Testis (tissue), 3 donors: ENCODE measurements around the gene AIG1. TPM values are rescaled to one million over a fixed set of nuclear protein-coding genes. Genes with fewer than 3 reads are reported as not detected.

ENCODE experiments used
- DNase-seq: peaks from one replicate; pipeline ENCODE4 v3.0.0-alpha.2; 2019
- H3K27ac ChIP-seq, 2 donors: fragments of 200-600 bp; sonication (generic); one replicate each; pipeline ENCODE4 v1.5.1; 2019
- H3K27me3 ChIP-seq: fragments of 200-600 bp; sonication (generic); one replicate; pipeline ENCODE4 v1.5.1; 2019
- H3K36me3 ChIP-seq: fragments of 200-600 bp; sonication (generic); one replicate; pipeline ENCODE4 v1.5.1; 2017; ENCODE audit warnings: low read depth; ENCODE audit errors: missing control alignments
- H3K4me1 ChIP-seq: fragments of 200-600 bp; sonication (generic); one replicate; pipeline ENCODE4 v1.5.1; 2019
- H3K4me3 ChIP-seq, 2 donors: fragments of 200-600 bp; sonication (generic); one replicate each; pipeline ENCODE4 v1.5.1; 2017 to 2019
- H3K9me3 ChIP-seq: fragments of 200-600 bp; sonication (generic); one replicate; pipeline ENCODE4 v1.5.1; 2017
- POLR2A ChIP-seq: fragments of 450-650 bp; IDR thresholded peaks from one replicate; pipeline ENCODE4 v1.6.1; 2017; ENCODE audit warnings: antibody characterized with exemption, mild to moderate bottlenecking, moderate library complexity
- WGBS, 2 donors: methylation state at CpG; one replicate each; pipeline ENCODE4 v1.1.5; 2018; 5-methylcytosine and 5-hydroxymethylcytosine counted together
- intact Hi-C: fragments of 100-400 bp; cut with DNase I; formaldehyde crosslinking; loops from one replicate; pipeline ENCODE4 v1.15.1; 2023; ENCODE audit warnings: low total_unique reads
- polyA plus RNA-seq: library from polyadenylated mRNA; stranded (reverse); fragments of 350-450 nt; fragmentation: Illumina TruSeq; extraction: RNeasy Lipid Tissue Mini Kit (QIAGEN cat#74804); gene quantifications from one replicate; pipeline ENCODE4 v1.2.3, GENCODE V29; 2014; ENCODE audit warnings: low read depth, low replicate concordance; ENCODE audit not compliant: insufficient read depth
- total RNA-seq, 2 donors: library from RNA; depleted of rRNA; stranded (reverse); fragments of >200 nt; gene quantifications; one replicate each; pipeline ENCODE4 v1.2.3, GENCODE V29; 2016
- TF ChIP-seq, protein P1 (sequence below), 3 experiments: fragments of 450-650 bp in 2 of 3; fragments of 200-600 bp in 1 of 3; sonication (generic) in 1 of 3; IDR thresholded peaks; one replicate each; pipeline ENCODE4 v1.5.1; 2016 to 2019; ENCODE audit warnings: antibody characterized with exemption in 3 of 3, mild to moderate bottlenecking in 2 of 3, moderate library complexity in 1 of 3

The AIG1 gene
- total and polyA plus RNA-seq, 3 donors from 2014 or later, result 39.6 to 57.9 (median 50.7) TPM

DNA sequence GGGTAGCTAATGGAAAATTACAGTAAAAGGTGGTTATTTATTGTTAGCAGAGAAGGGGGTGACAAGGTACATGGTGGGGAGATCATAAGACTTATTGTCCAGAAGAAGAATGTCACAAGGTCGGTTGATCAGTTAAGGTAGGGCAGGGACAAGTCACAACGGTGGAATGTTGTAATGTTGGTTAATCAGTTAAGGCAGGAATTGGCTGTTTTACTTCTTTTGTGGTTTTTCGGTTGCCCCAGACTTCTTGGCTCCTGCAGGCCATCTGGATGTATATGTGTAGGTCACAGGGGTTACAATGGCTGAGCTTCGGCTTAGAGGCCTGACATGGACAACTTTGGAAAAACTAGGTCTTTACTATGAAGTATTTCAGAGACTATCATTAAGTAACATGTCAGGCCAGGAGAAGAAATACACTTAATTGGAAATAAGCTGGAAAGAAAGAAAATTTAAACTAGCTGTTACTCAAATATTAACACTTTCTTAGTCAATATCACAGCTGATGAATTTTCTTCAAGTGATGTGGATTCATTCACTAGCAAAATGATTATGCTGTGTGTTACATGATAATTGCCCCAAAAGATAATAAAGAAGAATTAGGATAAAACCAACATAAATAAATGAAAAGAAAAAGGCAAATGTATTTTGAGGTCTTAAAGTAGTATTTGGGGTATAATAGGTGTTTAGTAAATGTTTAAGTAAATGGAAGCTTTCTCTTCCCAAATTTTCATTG, 4.4 kb downstream of the AIG1 start:
- no peak overlapping the region for H3K4me3 ChIP-seq
- H3K27me3 ChIP-seq, result no peaks in the 10 kb centered on the region
- WGBS, 2 donors, result 69 to 84% methylated on average over 4 of the region's 4 CpGs
- H3K4me1 ChIP-seq, result peaks cover 7% of the 10 kb centered on the region
- TF ChIP-seq, protein P1, sequence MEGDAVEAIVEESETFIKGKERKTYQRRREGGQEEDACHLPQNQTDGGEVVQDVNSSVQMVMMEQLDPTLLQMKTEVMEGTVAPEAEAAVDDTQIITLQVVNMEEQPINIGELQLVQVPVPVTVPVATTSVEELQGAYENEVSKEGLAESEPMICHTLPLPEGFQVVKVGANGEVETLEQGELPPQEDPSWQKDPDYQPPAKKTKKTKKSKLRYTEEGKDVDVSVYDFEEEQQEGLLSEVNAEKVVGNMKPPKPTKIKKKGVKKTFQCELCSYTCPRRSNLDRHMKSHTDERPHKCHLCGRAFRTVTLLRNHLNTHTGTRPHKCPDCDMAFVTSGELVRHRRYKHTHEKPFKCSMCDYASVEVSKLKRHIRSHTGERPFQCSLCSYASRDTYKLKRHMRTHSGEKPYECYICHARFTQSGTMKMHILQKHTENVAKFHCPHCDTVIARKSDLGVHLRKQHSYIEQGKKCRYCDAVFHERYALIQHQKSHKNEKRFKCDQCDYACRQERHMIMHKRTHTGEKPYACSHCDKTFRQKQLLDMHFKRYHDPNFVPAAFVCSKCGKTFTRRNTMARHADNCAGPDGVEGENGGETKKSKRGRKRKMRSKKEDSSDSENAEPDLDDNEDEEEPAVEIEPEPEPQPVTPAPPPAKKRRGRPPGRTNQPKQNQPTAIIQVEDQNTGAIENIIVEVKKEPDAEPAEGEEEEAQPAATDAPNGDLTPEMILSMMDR (IDR thresholded peaks at IDR 0.05), result no peak
- TF ChIP-seq POLR2A, result no peak
- no peaks in the 10 kb centered on the region for H3K36me3 ChIP-seq
- no peak for DNase-seq
- intact Hi-C loops, result no loop called here
- H3K27ac ChIP-seq, result no peak overlapping the region
- H3K9me3 ChIP-seq, result no peaks in the 10 kb centered on the region

DNA sequence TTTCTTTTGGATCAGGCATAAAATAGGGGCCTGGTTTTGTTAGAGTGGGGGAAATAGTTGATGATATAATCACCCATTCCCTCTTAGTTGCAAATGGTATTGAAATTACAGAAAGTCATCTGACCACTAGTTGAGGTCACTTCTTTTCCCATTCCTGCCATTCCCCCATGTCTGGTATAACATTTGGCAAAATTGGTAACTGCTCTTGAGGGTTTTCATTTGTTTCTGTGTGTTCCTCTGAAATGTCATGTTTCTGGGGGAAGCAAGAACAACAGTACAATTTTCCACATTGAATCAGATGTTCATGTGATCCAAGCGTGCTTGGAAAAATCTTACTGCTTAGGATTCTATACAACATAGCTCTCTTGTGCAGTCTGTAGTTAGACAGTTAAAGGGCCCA, 7.3 kb downstream of the AIG1 start:
- intact Hi-C loops, result no loop called here
- Histone ChIP-seq H3K27me3 (no peaks in the 10 kb centered on the region), H3K4me1 (no peaks in the 10 kb centered on the region), H3K9me3 (no peaks in the 10 kb centered on the region), H3K4me3 (no peak overlapping the region), H3K36me3 (no peaks in the 10 kb centered on the region), H3K27ac (no peak overlapping the region)
- WGBS, 2 donors, result 82 to 84% methylated on average over 1 of the region's 1 CpG
- TF ChIP-seq, protein P1 (IDR thresholded peaks at IDR 0.05), result no peak
- no peak for TF ChIP-seq POLR2A
- no peak for DNase-seq

DNA sequence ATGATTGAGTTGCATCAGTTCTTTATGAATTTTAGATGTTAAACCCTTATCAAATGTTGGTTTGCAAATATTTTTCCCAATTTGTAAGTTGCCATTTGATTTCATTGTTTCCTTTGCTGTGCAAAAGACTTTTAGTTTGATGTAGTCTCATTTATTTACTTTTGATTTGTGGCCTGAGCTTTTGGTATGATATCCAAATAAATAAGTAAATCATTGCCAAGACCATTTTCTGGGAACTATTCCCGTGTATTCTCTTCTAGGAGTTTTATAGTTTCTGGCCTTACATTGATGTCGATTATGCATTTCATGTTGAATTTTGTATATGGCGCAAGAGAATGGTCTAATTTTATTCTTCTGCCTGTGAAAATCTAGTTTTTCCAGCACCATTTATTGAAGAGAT, 13.4 kb downstream of the AIG1 start:
- intact Hi-C loops, result no loop called here
- TF ChIP-seq, protein P1 (IDR thresholded peaks at IDR 0.05), result no peak
- TF ChIP-seq POLR2A, result no peak
- no peak overlapping the region for H3K27ac ChIP-seq
- no peaks in the 10 kb centered on the region for H3K36me3 ChIP-seq
- H3K9me3 ChIP-seq, result no peaks in the 10 kb centered on the region
- 84 to 88% methylated on average over 3 of the region's 3 CpGs for WGBS, 2 donors
- H3K27me3 ChIP-seq, result no peaks in the 10 kb centered on the region
- no peak for DNase-seq
- H3K4me3 ChIP-seq, result no peak overlapping the region
- no peaks in the 10 kb centered on the region for H3K4me1 ChIP-seq

DNA sequence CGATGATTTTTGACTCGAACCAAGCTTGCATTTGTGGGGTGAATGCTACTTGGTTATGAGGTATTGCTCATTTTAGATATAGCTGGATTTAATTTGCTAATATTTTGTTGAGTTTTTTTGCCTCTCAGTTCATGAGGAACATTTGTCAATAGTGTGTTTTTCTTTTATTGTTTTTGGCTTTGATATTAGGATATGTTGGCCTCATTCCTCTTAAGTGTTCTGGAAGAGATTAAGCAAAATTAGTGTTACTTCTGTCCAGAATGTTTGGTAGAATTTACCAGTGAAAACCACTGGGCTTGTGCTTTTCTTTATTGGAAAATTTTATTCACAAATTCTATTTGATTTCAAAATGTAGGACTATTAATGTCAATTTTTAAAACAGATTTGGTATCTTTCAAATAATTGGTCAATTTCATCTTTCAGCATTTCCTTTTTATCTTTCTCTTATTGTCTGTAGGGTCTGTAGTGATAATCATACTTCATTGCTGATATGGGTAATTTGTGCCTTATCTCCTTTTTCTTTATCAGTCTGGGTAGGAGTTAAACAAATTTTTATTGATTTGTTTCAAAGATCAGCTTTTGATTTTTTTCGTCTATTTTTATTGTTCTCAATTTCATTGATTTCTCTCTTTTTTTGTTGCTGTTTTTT, 14.1 kb downstream of the AIG1 start:
- no peak for TF ChIP-seq POLR2A
- TF ChIP-seq, protein P1 (IDR thresholded peaks at IDR 0.05), result no peak
- Histone ChIP-seq H3K27me3 (no peaks in the 10 kb centered on the region), H3K36me3 (no peaks in the 10 kb centered on the region), H3K4me1 (no peaks in the 10 kb centered on the region), H3K27ac (no peak overlapping the region), H3K4me3 (no peak overlapping the region), H3K9me3 (no peaks in the 10 kb centered on the region)
- 91 to 95% methylated on average over 3 of the region's 3 CpGs for WGBS, 2 donors
- intact Hi-C loops, result no loop called here
- no peak for DNase-seq
